ENCODE data around the gene TTBK1.
A peak's percentile ranks its signal among the peaks of the same experiment; 100 is the strongest.

The TTBK1 gene

GRCh38 chr6:43265564-43265963, 22.3 kb downstream of the TTBK1 start:
- no peaks in the 10 kb centered on the region for H3K9me3 ChIP-seq
- TF ChIP-seq CTCF (IDR thresholded peaks at IDR 0.05), result no peak
- H3K4me3 ChIP-seq (ENCODE audit: low read depth in 1 of 2, low read length in 1 of 2), result no peak overlapping the region
- H3K27ac ChIP-seq, result no peak overlapping the region
- H3K27me3 ChIP-seq, result peaks cover 51% of the 10 kb centered on the region
- H3K4me1 ChIP-seq (ENCODE audit: control insufficient read depth in 1 of 2, insufficient read depth in 1 of 2, low read depth in 1 of 2, low read length in 1 of 2), result peaks cover 0 to 3% of the 10 kb centered on the region in 2 experiments
- H3K36me3 ChIP-seq, result no peaks in the 10 kb centered on the region

- no peak overlapping the region for H3K4me3 ChIP-seq (ENCODE audit: low read depth in 1 of 2, low read length in 1 of 2)
- no peaks in the 10 kb centered on the region for H3K36me3 ChIP-seq
- H3K9me3 ChIP-seq, result no peaks in the 10 kb centered on the region
- peaks cover 73% of the 10 kb centered on the region for H3K27me3 ChIP-seq
- H3K27ac ChIP-seq, result no peak overlapping the region
- no peak for TF ChIP-seq CTCF (IDR thresholded peaks at IDR 0.05)
- peaks cover 0 to 3% of the 10 kb centered on the region in 2 experiments for H3K4me1 ChIP-seq (ENCODE audit: control insufficient read depth in 1 of 2, insufficient read depth in 1 of 2, low read depth in 1 of 2, low read length in 1 of 2)
Observed at GRCh38 chr6:43267619-43268354, 24.5 kb downstream of the TTBK1 start.

- no peak overlapping the region for H3K4me3 ChIP-seq (ENCODE audit: low read depth in 1 of 2, low read length in 1 of 2)
- H3K36me3 ChIP-seq, result no peaks in the 10 kb centered on the region
- peaks cover 0 to 3% of the 10 kb centered on the region in 2 experiments for H3K4me1 ChIP-seq (ENCODE audit: control insufficient read depth in 1 of 2, insufficient read depth in 1 of 2, low read depth in 1 of 2, low read length in 1 of 2)
- H3K27me3 ChIP-seq, result peaks cover 79% of the 10 kb centered on the region
- TF ChIP-seq CTCF (IDR thresholded peaks at IDR 0.05), result no peak
- H3K9me3 ChIP-seq, result no peaks in the 10 kb centered on the region
- H3K27ac ChIP-seq, result no peak overlapping the region
Observed at GRCh38 chr6:43268355-43268700, 25.0 kb downstream of the TTBK1 start.

- no peak overlapping the region for H3K4me3 ChIP-seq (ENCODE audit: low read depth in 1 of 2, low read length in 1 of 2)
- peaks cover 84% of the 10 kb centered on the region for H3K27me3 ChIP-seq
- peaks cover 0 to 3% of the 10 kb centered on the region in 2 experiments for H3K4me1 ChIP-seq (ENCODE audit: control insufficient read depth in 1 of 2, insufficient read depth in 1 of 2, low read depth in 1 of 2, low read length in 1 of 2)
- no peak overlapping the region for H3K27ac ChIP-seq
- no peaks in the 10 kb centered on the region for H3K36me3 ChIP-seq
- TF ChIP-seq CTCF (IDR thresholded peaks at IDR 0.05), result no peak
- no peaks in the 10 kb centered on the region for H3K9me3 ChIP-seq
Observed at GRCh38 chr6:43268782-43269272, 25.5 kb downstream of the TTBK1 start.

- Histone ChIP-seq H3K4me1 (ENCODE audit: control insufficient read depth in 1 of 2, insufficient read depth in 1 of 2, low read depth in 1 of 2, low read length in 1 of 2) (peaks cover 0 to 3% of the 10 kb centered on the region in 2 experiments), H3K27ac (no peak overlapping the region), H3K36me3 (no peaks in the 10 kb centered on the region), H3K27me3 (peaks cover 90% of the 10 kb centered on the region), H3K4me3 (ENCODE audit: low read depth in 1 of 2, low read length in 1 of 2) (peak overlapping the region; percentile 8 to 38), H3K9me3 (no peaks in the 10 kb centered on the region)
- no peak for TF ChIP-seq CTCF (IDR thresholded peaks at IDR 0.05)
Observed at GRCh38 chr6:43269273-43270007, 26.2 kb downstream of the TTBK1 start.

Data from neutrophil (primary cell).